Measurements from ENCODE around the gene BMPR1B. TPM values are rescaled to one million over a fixed set of nuclear protein-coding genes. Genes with fewer than 3 reads are reported as not detected.

BMPR1B gene
- total RNA-seq, 6 experiments from 2014 or later: 0.31 to 1.6 (median 0.62) TPM

DNA sequence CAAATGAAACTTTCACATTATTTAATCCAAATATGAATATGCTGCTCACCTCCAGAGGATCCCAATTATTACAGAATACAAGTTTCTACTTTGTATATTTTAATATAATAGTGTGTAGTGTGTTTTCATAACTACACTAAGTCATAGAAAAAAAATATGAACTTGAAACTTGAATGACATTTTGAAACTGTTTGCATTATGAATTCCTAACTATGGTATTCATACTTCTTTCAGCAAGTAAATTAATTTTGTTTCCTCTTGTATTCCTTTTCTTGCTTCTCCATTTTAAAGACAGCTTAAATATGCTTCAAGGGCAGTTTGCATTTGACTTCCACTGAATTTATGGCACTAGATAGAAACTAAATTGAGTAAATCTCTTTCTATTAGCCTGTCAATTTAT, 177.1 kb downstream of the BMPR1B start:
- Histone ChIP-seq H3K27ac (no peak overlapping the region), H3K4me3 (no peak overlapping the region), H3K27me3 (no peaks in the 10 kb centered on the region), H3K36me3 (no peaks in the 10 kb centered on the region), H3K4me1 (no peaks in the 10 kb centered on the region), H3K9me3 (no peaks in the 10 kb centered on the region)
- DNase-seq (no peak), ATAC-seq (no peak)
- intact Hi-C loops (cut with DNase I): no loop called here
- no peak for TF ChIP-seq POLR2A (IDR thresholded peaks at IDR 0.05)
- TF ChIP-seq CTCF (IDR thresholded peaks at IDR 0.05): no peak

DNA sequence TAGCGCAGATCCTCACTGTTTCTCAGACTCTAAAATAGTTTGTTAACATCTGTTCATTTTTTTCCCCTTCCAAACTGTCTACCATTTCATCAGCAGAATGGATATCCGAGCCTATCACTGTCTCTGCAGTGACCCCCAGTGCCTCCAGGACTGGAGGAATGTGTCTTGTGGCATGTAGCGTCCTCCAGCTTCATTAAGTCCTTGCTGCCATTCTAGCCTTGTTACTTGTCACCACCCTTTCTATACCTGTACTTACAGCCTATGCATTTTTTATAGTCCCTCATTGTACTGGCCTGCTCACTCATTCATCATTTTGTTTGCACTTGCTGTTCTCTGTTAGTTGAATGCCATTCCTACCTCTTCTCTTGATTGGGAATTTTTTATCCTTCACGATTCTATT, 179.1 kb downstream of the BMPR1B start:
- no peak for DNase-seq
- no peaks in the 10 kb centered on the region for H3K27me3 ChIP-seq
- no peaks in the 10 kb centered on the region for H3K4me1 ChIP-seq
- H3K36me3 ChIP-seq: no peaks in the 10 kb centered on the region
- no peak for ATAC-seq
- H3K27ac ChIP-seq: no peak overlapping the region
- intact Hi-C loops (cut with DNase I): no loop called here
- WGBS (ENCODE audit: insufficient coverage, low coverage, low lambda C conversion rate, missing lambda C conversion rate): 61% methylated on average over 4 of the region's 4 CpGs
- no peak overlapping the region for H3K4me3 ChIP-seq
- TF ChIP-seq POLR2A (IDR thresholded peaks at IDR 0.05) (no peak), CTCF (IDR thresholded peaks at IDR 0.05) (no peak)
- no peaks in the 10 kb centered on the region for H3K9me3 ChIP-seq

DNA sequence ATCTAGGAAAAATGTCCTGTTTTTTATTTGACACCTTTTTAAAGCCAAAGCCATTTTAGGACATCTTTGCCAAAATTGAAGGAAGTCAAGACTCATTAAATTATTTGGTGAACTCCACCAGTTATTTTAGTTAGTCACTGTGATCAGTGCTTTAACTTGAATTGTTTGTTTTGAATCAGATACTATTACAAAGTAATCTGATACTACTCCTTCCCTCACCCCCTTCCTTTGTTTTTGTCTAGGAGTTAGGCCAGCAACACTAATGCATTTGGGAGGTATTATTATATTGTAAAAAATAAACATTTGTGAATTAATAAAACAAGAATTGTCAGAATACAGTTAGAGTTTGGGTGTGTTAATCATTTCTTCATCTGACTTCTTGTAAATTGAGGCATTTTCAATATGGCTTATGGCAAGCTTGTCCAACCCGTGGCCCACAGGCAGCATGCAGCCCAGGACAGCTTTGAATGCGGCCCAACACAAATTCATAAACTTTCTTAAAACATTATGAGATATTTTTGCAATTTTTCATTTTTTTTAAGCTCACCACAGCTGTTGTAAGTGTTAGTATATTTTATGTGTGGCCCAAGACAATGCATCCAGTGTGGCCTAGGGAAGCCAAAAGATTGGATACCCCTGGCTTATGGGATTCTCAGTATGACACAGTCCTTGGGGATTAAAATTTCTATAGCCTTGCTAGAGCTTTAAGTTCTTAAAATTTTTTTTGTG, 182.2 kb downstream of the BMPR1B start:
- Histone ChIP-seq H3K27ac (no peak overlapping the region), H3K4me1 (no peaks in the 10 kb centered on the region), H3K4me3 (no peak overlapping the region), H3K36me3 (no peaks in the 10 kb centered on the region), H3K9me3 (no peaks in the 10 kb centered on the region), H3K27me3 (no peaks in the 10 kb centered on the region)
- no peak for TF ChIP-seq POLR2A (IDR thresholded peaks at IDR 0.05)
- TF ChIP-seq CTCF (IDR thresholded peaks at IDR 0.05): no peak
- intact Hi-C loops (cut with DNase I): no loop called here
- 59% methylated on average over 2 of the region's 2 CpGs for WGBS (ENCODE audit: insufficient coverage, low coverage, low lambda C conversion rate, missing lambda C conversion rate)
- no peak for ATAC-seq
- DNase-seq: no peak

DNA sequence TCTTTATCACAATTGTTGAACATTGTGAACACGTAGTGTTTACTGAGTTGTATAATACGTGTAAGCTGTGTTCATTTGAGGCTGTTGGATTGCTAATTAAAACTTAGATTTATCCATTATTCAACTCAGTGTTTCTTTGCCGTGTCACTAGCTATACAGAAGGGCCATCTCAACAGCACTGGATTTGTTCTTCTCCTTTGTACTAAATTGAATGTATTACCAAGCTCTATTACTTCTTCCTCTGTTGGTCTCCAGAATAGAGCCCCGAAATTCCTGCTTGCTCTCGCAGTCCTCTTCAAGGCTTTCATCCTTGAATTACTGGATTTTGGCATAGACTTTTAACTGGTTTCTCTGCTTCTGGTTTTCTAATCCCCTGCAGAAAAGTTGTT, 182.8 kb downstream of the BMPR1B start:
- Histone ChIP-seq H3K36me3 (no peaks in the 10 kb centered on the region), H3K4me3 (no peak overlapping the region), H3K4me1 (no peaks in the 10 kb centered on the region), H3K27ac (no peak overlapping the region), H3K27me3 (no peaks in the 10 kb centered on the region), H3K9me3 (no peaks in the 10 kb centered on the region)
- TF ChIP-seq POLR2A (IDR thresholded peaks at IDR 0.05) (no peak), CTCF (IDR thresholded peaks at IDR 0.05) (no peak)
- WGBS (ENCODE audit: insufficient coverage, low coverage, low lambda C conversion rate, missing lambda C conversion rate): 77% methylated on average over 5 of the region's 5 CpGs
- intact Hi-C loops (cut with DNase I): no loop called here
- no peak for DNase-seq
- ATAC-seq: no peak

DNA sequence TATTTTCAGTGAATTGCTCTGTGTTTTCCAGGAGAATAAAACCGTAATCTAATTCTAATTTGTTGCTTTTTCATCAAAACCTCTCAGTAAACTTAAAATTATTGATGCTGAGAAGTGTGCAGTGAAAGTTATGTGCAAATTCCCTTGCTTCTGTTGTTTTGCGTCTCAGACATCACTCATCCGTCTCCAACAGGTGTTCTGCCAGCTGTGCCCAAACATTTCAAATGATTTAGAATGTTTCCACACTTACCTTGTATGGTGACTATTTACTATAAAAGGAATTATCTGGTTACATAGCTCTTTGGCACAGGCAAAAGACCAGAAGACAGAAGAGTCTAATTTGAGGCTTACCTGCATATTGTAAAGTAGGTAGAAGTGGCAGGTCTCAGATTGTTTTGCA, 184.0 kb downstream of the BMPR1B start:
- ATAC-seq: no peak
- TF ChIP-seq CTCF (IDR thresholded peaks at IDR 0.05) (no peak), POLR2A (IDR thresholded peaks at IDR 0.05) (no peak)
- Histone ChIP-seq H3K4me1 (no peaks in the 10 kb centered on the region), H3K9me3 (no peaks in the 10 kb centered on the region), H3K4me3 (no peak overlapping the region), H3K27ac (no peak overlapping the region), H3K27me3 (no peaks in the 10 kb centered on the region), H3K36me3 (no peaks in the 10 kb centered on the region)
- WGBS (ENCODE audit: insufficient coverage, low coverage, low lambda C conversion rate, missing lambda C conversion rate): 47% methylated on average over 3 of the region's 3 CpGs
- intact Hi-C loops (cut with DNase I): no loop called here
- no peak for DNase-seq

Measured in right lobe of liver (tissue), 6 donors.